ENCODE results near the gene TRIM54. TPM values are rescaled to one million over a fixed set of nuclear protein-coding genes. Genes with fewer than 3 reads are reported as not detected.
A peak's percentile ranks its signal among the peaks of the same experiment; 100 is the strongest.

The TRIM54 gene
- total RNA-seq, 1 donor from 2014 or later, result not detected

GRCh38 chr2:27245116-27245515 lies 37.1 kb upstream of the TRIM54 start:
- Mint-ChIP-seq H3K4me3 (ENCODE audit: unreplicated experiment) (no peak overlapping the region), H3K9me3 (ENCODE audit: unreplicated experiment) (no peaks in the 10 kb centered on the region), H3K4me1 (ENCODE audit: unreplicated experiment) (no peaks in the 10 kb centered on the region), H3K36me3 (ENCODE audit: low read depth, unreplicated experiment) (peaks cover 26% of the 10 kb centered on the region), H3K27ac (ENCODE audit: unreplicated experiment) (no peak overlapping the region), H3K27me3 (ENCODE audit: unreplicated experiment) (peaks cover 9% of the 10 kb centered on the region)
- no peak for DNase-seq (ENCODE audit: low spot score)
- no peak for TF ChIP-seq CTCF (IDR thresholded peaks at IDR 0.05; ENCODE audit: unreplicated experiment)

GRCh38 chr2:27245626-27246025 lies 36.6 kb upstream of the TRIM54 start:
- H3K9me3 Mint-ChIP-seq (ENCODE audit: unreplicated experiment), result no peaks in the 10 kb centered on the region
- H3K27ac Mint-ChIP-seq (ENCODE audit: unreplicated experiment), result no peak overlapping the region
- H3K36me3 Mint-ChIP-seq (ENCODE audit: low read depth, unreplicated experiment), result peaks cover 21% of the 10 kb centered on the region
- TF ChIP-seq CTCF (IDR thresholded peaks at IDR 0.05; ENCODE audit: unreplicated experiment), result no peak
- H3K4me1 Mint-ChIP-seq (ENCODE audit: unreplicated experiment), result no peaks in the 10 kb centered on the region
- no peak overlapping the region for H3K4me3 Mint-ChIP-seq (ENCODE audit: unreplicated experiment)
- DNase-seq (ENCODE audit: low spot score), result no peak
- peaks cover 9% of the 10 kb centered on the region for H3K27me3 Mint-ChIP-seq (ENCODE audit: unreplicated experiment)

- Mint-ChIP-seq H3K4me3 (ENCODE audit: unreplicated experiment) (no peak overlapping the region), H3K27me3 (ENCODE audit: unreplicated experiment) (peaks cover 9% of the 10 kb centered on the region), H3K9me3 (ENCODE audit: unreplicated experiment) (no peaks in the 10 kb centered on the region), H3K4me1 (ENCODE audit: unreplicated experiment) (no peaks in the 10 kb centered on the region), H3K27ac (ENCODE audit: unreplicated experiment) (no peak overlapping the region), H3K36me3 (ENCODE audit: low read depth, unreplicated experiment) (peaks cover 12% of the 10 kb centered on the region)
- DNase-seq (ENCODE audit: low spot score), result no peak
- no peak for TF ChIP-seq CTCF (IDR thresholded peaks at IDR 0.05; ENCODE audit: unreplicated experiment)
Observed at GRCh38 chr2:27247893-27248292, 34.3 kb upstream of the TRIM54 start.

DNA sequence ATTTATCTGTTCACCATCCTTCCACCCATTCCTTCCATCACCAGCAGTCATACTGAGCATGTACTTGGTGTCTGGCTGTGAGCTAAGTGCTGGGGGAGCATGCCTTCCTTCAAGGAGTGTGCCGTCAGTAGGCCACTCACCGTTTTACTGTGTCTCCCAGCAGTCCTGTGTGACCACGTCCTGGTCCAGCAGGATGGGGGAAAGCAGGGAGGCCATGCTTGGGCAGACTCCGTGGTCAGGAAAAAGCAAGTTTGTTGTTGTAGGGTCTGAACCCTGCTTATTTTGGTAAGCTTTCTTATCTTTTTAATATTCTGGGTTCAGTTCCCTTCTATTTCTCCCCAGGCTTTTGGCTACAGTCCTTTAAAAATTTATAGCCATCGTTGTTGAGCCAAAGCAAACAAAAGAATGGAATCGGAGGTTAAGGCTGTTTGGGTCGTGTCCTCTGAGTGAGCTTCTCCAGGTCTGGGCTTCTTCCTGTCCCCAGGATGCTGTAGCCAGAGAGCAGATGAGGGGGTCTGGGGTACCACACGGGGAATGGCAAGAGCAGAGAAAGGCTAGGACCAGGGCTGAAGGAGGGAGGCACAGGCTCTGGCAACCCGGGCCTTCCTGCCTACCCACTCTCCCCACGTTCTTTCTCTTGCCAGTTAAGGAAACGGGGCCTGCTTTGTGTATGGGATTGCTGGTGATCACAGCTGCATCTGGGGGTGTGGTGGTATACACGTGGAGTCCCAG lies 32.9 kb upstream of the TRIM54 start:
- no peaks in the 10 kb centered on the region for H3K4me1 Mint-ChIP-seq (ENCODE audit: unreplicated experiment)
- TF ChIP-seq CTCF (IDR thresholded peaks at IDR 0.05; ENCODE audit: unreplicated experiment), result no peak
- H3K27ac Mint-ChIP-seq (ENCODE audit: unreplicated experiment), result no peak overlapping the region
- H3K27me3 Mint-ChIP-seq (ENCODE audit: unreplicated experiment), result peaks cover 9% of the 10 kb centered on the region
- H3K36me3 Mint-ChIP-seq (ENCODE audit: low read depth, unreplicated experiment), result peaks cover 8% of the 10 kb centered on the region
- no peaks in the 10 kb centered on the region for H3K9me3 Mint-ChIP-seq (ENCODE audit: unreplicated experiment)
- DNase-seq (ENCODE audit: low spot score), result no peak
- no peak overlapping the region for H3K4me3 Mint-ChIP-seq (ENCODE audit: unreplicated experiment)

DNA sequence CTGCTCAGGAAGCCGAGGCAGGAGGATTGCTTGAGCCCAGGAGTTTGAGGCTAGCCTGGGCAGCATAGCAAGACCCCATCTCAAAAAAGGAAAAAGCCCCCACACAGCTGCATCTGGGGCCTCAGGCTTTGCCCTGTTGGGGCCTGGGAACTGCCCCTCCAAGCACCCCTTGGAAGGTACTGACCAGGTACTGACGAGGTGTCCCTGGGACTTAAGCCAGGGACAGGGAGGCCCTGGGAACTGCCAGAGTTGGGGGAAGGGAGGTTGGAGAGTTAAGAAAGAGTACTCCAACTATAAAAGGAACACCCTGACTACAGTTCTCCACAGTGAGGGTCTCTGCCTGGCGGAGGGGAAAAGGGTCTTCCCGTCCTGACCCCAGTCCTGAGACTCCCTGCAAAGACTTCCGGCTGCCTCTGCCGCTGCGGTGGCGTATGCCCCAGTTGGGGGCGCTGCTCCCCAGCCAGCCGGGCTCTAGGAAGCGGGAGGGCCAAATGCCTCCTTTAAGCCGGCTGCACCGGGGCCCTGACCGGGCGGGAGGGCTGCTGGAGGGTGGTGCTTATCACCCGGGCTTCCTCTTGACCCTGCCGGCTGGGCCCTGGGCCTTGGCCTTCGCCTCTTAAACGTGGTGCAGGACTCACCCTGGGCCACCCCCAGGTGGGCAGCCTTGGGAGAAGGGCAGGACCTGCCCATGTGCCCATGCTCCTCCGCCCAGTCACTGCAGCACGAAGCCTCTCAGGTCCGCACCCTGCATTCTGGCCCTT lies 32.2 kb upstream of the TRIM54 start:
- Mint-ChIP-seq H3K9me3 (ENCODE audit: unreplicated experiment) (no peaks in the 10 kb centered on the region), H3K36me3 (ENCODE audit: low read depth, unreplicated experiment) (peaks cover 7% of the 10 kb centered on the region), H3K27ac (ENCODE audit: unreplicated experiment) (no peak overlapping the region), H3K4me3 (ENCODE audit: unreplicated experiment) (no peak overlapping the region), H3K4me1 (ENCODE audit: unreplicated experiment) (no peaks in the 10 kb centered on the region), H3K27me3 (ENCODE audit: unreplicated experiment) (peaks cover 9% of the 10 kb centered on the region)
- peak; percentile 79 for DNase-seq (ENCODE audit: low spot score)
- TF ChIP-seq CTCF (IDR thresholded peaks at IDR 0.05; ENCODE audit: unreplicated experiment), result peak; percentile 53
